ENCODE results near the gene CA12. TPM values are rescaled to one million over a fixed set of nuclear protein-coding genes. Genes with fewer than 3 reads are reported as not detected.

Gene CA12
- total RNA-seq, 1 donor from 2014 or later = 0.97 TPM

- no peak for DNase-seq (ENCODE audit: extremely low spot score, unreplicated experiment)
- no peak for TF ChIP-seq CTCF (IDR thresholded peaks at IDR 0.05)
- no peaks in the 10 kb centered on the region for H3K27me3 Mint-ChIP-seq (ENCODE audit: unreplicated experiment)
- H3K4me1 Mint-ChIP-seq (ENCODE audit: unreplicated experiment) = no peaks in the 10 kb centered on the region
- no peak overlapping the region for H3K27ac Mint-ChIP-seq (ENCODE audit: unreplicated experiment)
- peaks cover 35% of the 10 kb centered on the region for H3K36me3 Mint-ChIP-seq (ENCODE audit: unreplicated experiment)
- no peaks in the 10 kb centered on the region for H3K9me3 Mint-ChIP-seq (ENCODE audit: unreplicated experiment)
- H3K4me3 Mint-ChIP-seq (ENCODE audit: unreplicated experiment) = no peak overlapping the region
These were observed 72.7 kb downstream of the CA12 start for GRCh38 chr15:63308947-63309346.

GRCh38 chr15:63308491-63308890, 73.2 kb downstream of the CA12 start:
- no peaks in the 10 kb centered on the region for H3K9me3 Mint-ChIP-seq (ENCODE audit: unreplicated experiment)
- DNase-seq (ENCODE audit: extremely low spot score, unreplicated experiment) = no peak
- TF ChIP-seq CTCF (IDR thresholded peaks at IDR 0.05) = no peak
- H3K4me3 Mint-ChIP-seq (ENCODE audit: unreplicated experiment) = no peak overlapping the region
- no peaks in the 10 kb centered on the region for H3K4me1 Mint-ChIP-seq (ENCODE audit: unreplicated experiment)
- H3K27me3 Mint-ChIP-seq (ENCODE audit: unreplicated experiment) = no peaks in the 10 kb centered on the region
- H3K27ac Mint-ChIP-seq (ENCODE audit: unreplicated experiment) = no peak overlapping the region
- peaks cover 35% of the 10 kb centered on the region for H3K36me3 Mint-ChIP-seq (ENCODE audit: unreplicated experiment)

DNA sequence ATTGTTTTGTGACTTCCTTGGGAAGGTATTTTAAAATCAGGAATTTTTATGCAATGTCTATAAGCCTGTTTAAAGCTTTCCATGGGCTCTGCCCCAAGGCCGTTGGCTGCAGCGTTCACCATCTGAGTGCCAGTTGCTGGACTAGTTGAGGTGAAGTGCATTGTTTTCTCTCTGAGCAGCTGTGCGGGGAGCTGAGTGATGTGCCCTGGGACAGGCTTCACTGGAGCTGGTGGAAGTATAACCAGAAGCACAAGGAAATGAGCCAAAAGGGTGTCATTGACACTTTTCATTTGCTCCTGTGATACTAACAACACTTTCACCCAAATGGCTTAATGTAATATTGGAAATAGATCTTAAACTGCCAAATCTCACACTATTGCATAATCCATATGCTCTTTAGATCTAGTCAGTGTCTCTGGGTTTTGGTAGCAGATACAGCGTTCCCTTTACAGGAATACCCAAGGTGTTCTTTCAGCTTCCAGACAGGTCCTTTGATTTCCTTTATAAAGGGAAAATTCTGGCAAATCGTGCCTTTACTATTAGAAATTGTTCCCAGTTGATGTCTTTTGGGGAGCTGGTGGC, 75.1 kb downstream of the CA12 start:
- no peak overlapping the region for H3K27ac Mint-ChIP-seq (ENCODE audit: unreplicated experiment)
- TF ChIP-seq CTCF (IDR thresholded peaks at IDR 0.05) = no peak
- no peaks in the 10 kb centered on the region for H3K9me3 Mint-ChIP-seq (ENCODE audit: unreplicated experiment)
- H3K4me1 Mint-ChIP-seq (ENCODE audit: unreplicated experiment) = no peaks in the 10 kb centered on the region
- no peak for DNase-seq (ENCODE audit: extremely low spot score, unreplicated experiment)
- peaks cover 49% of the 10 kb centered on the region for H3K36me3 Mint-ChIP-seq (ENCODE audit: unreplicated experiment)
- no peak overlapping the region for H3K4me3 Mint-ChIP-seq (ENCODE audit: unreplicated experiment)
- no peaks in the 10 kb centered on the region for H3K27me3 Mint-ChIP-seq (ENCODE audit: unreplicated experiment)

DNA sequence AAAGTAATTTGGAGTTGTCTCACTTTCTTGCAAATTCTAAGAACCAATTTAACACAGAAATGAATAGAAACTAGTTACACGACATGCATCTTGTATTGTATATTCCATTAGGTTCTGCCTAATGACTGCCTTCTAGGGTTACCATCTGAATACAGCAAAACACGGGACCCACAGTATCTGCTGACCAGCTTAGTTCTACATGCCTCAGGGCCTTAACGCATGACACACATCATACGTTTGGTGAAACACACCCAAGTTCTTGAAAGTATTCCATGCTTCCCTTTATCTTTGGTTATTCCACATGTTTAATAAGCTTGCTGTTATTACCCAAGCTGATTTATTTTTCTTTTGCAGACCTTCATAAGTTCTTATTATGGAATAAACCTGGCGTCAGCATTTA, 76.4 kb downstream of the CA12 start:
- DNase-seq (ENCODE audit: extremely low spot score, unreplicated experiment) = no peak
- no peak for TF ChIP-seq CTCF (IDR thresholded peaks at IDR 0.05)
- peaks cover 49% of the 10 kb centered on the region for H3K36me3 Mint-ChIP-seq (ENCODE audit: unreplicated experiment)
- H3K27ac Mint-ChIP-seq (ENCODE audit: unreplicated experiment) = no peak overlapping the region
- no peaks in the 10 kb centered on the region for H3K9me3 Mint-ChIP-seq (ENCODE audit: unreplicated experiment)
- H3K4me3 Mint-ChIP-seq (ENCODE audit: unreplicated experiment) = no peak overlapping the region
- H3K4me1 Mint-ChIP-seq (ENCODE audit: unreplicated experiment) = peaks cover 2% of the 10 kb centered on the region
- H3K27me3 Mint-ChIP-seq (ENCODE audit: unreplicated experiment) = no peaks in the 10 kb centered on the region

DNA sequence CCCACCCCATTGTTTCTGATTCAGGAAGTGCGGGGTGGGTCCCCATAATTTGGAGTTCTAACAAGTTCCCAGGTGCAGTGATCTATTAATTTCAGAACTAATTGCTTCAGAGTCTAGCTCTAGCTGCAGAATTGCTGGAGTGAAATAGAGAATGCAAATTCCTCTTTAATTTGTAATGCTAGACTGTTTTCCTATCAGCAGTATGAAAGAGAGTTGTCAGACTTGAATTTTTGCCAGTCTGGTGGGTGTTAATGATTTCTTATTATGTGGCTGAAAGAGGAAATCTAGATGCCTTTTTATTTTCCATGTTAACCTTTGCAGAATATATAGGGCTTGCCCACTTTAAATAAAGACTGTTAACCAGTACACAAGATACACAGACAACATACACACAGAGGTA, 80.6 kb downstream of the CA12 start:
- Mint-ChIP-seq H3K27ac (ENCODE audit: unreplicated experiment) (no peak overlapping the region), H3K4me3 (ENCODE audit: unreplicated experiment) (no peak overlapping the region), H3K36me3 (ENCODE audit: unreplicated experiment) (peaks cover 64% of the 10 kb centered on the region), H3K4me1 (ENCODE audit: unreplicated experiment) (peaks cover 2% of the 10 kb centered on the region), H3K27me3 (ENCODE audit: unreplicated experiment) (no peaks in the 10 kb centered on the region), H3K9me3 (ENCODE audit: unreplicated experiment) (no peaks in the 10 kb centered on the region)
- no peak for TF ChIP-seq CTCF (IDR thresholded peaks at IDR 0.05)
- no peak for DNase-seq (ENCODE audit: extremely low spot score, unreplicated experiment)

Measured in osteocyte (in vitro differentiated cells).